Effector memory CD8-positive, alpha-beta T cell (primary cell): ENCODE results near the gene PSMF1.

Source experiments
- ATAC-seq: fragments of 150-1000 bp; cut with Tn5 transposase; replicated peaks from 2 replicates; pipeline ENCODE4 v1.10.0; 2021; ENCODE audit warnings: mild to moderate bottlenecking, moderate library complexity
- DNase-seq, 3 experiments: peaks; one replicate each; pipeline ENCODE4 v3.0.0; 2021
- H3K27ac Mint-ChIP-seq, 2 donors: one replicate each; pipeline ENCODE4 v1.8.0; 2022; ENCODE audit warnings: mild to moderate bottlenecking in 2 of 2, mixed read lengths in 2 of 2, moderate library complexity in 2 of 2
- H3K27me3 Mint-ChIP-seq, 2 donors: one replicate each; pipeline ENCODE4 v1.8.0; 2022; ENCODE audit warnings: mixed read lengths in 2 of 2
- H3K36me3 Mint-ChIP-seq: one replicate; pipeline ENCODE4 v1.8.0; 2022; ENCODE audit warnings: mild to moderate bottlenecking, moderate library complexity, mixed read lengths; ENCODE audit not compliant: insufficient read depth
- H3K4me1 Mint-ChIP-seq, 2 donors: one replicate each; pipeline ENCODE4 v1.8.0; 2022; ENCODE audit warnings: low read depth in 2 of 2, mixed read lengths in 2 of 2
- H3K4me3 Mint-ChIP-seq, 2 donors: one replicate each; pipeline ENCODE4 v1.8.0; 2022; ENCODE audit warnings: mild to moderate bottlenecking in 2 of 2, mixed read lengths in 2 of 2, moderate library complexity in 2 of 2
- H3K9me3 Mint-ChIP-seq, 2 donors: one replicate each; pipeline ENCODE4 v1.8.0; 2022; ENCODE audit warnings: mixed read lengths in 2 of 2

Gene PSMF1

DNA sequence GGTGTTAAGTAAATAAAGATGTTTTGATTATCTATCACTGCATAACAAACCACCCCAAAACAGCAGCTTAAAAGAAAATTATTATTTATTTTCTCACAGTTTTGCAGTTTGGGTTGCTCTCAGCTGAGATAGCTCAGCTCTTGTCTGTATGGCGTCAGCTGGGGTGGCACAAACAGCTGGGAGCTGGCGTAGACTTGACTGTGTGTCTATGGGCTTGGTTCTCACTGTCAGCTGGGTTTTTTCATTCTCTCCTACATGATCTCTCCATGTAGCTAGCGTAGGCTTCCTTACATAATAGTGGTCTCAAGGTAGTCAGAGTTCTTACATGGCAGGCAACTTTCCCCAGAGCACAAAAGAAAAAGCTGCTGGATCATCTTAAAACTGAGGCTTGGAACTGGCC lies 72.9 kb downstream of the PSMF1 start:
- Mint-ChIP-seq H3K27ac (no peak overlapping the region), H3K36me3 (no peaks in the 10 kb centered on the region), H3K4me3 (no peak overlapping the region), H3K9me3 (no peaks in the 10 kb centered on the region), H3K4me1 (no peaks in the 10 kb centered on the region), H3K27me3 (peaks cover under 1 to 15% of the 10 kb centered on the region in 2 donors)
- DNase-seq, result no peak
- no peak for ATAC-seq

- H3K9me3 Mint-ChIP-seq, result no peaks in the 10 kb centered on the region
- no peaks in the 10 kb centered on the region for H3K4me1 Mint-ChIP-seq
- H3K36me3 Mint-ChIP-seq, result no peaks in the 10 kb centered on the region
- peaks cover 0 to 5% of the 10 kb centered on the region in 2 donors for H3K27me3 Mint-ChIP-seq
- no peak overlapping the region for H3K27ac Mint-ChIP-seq
- no peak for ATAC-seq
- DNase-seq, result no peak
- no peak overlapping the region for H3K4me3 Mint-ChIP-seq
Observed at GRCh38 chr20:1195226-1195625, 76.8 kb downstream of the PSMF1 start.

DNA sequence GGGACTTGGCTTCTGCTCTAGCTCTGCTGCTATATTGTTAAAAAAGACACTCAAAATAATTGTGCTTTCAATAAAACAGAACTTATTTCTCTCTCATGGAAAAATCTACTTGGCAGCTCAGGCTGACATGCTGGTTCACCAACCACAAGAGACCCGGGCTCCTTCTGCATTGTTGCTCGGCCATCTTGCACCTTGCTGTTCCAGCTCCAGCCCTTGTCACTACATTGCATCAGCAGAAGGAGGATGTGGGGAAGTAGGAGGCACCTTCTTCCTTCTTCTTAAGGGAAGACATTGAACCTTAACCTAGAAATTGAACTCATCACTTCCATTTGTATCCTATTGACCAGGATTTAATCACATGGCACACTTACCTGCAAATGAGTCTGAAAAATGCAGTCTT lies 78.2 kb downstream of the PSMF1 start:
- Mint-ChIP-seq H3K27ac (no peak overlapping the region), H3K36me3 (no peaks in the 10 kb centered on the region), H3K4me1 (no peaks in the 10 kb centered on the region), H3K27me3 (no peaks in the 10 kb centered on the region), H3K9me3 (no peaks in the 10 kb centered on the region), H3K4me3 (no peak overlapping the region)
- ATAC-seq (no peak), DNase-seq (no peak)

- H3K4me1 Mint-ChIP-seq, result no peaks in the 10 kb centered on the region
- peaks cover 6 to 10% of the 10 kb centered on the region in 2 donors for H3K27me3 Mint-ChIP-seq
- H3K9me3 Mint-ChIP-seq, result no peaks in the 10 kb centered on the region
- no peak overlapping the region for H3K27ac Mint-ChIP-seq
- H3K4me3 Mint-ChIP-seq, result no peak overlapping the region
- DNase-seq, result no peak
- H3K36me3 Mint-ChIP-seq, result no peaks in the 10 kb centered on the region
- no peak for ATAC-seq
Observed at GRCh38 chr20:1197801-1198200, 79.4 kb downstream of the PSMF1 start.

- Mint-ChIP-seq H3K27ac (no peak overlapping the region), H3K27me3 (peaks cover 6 to 16% of the 10 kb centered on the region in 2 donors), H3K9me3 (no peaks in the 10 kb centered on the region), H3K4me3 (no peak overlapping the region), H3K36me3 (no peaks in the 10 kb centered on the region), H3K4me1 (no peaks in the 10 kb centered on the region)
- ATAC-seq, result no peak
- no peak for DNase-seq
Observed at GRCh38 chr20:1198751-1199150, 80.3 kb downstream of the PSMF1 start.

DNA sequence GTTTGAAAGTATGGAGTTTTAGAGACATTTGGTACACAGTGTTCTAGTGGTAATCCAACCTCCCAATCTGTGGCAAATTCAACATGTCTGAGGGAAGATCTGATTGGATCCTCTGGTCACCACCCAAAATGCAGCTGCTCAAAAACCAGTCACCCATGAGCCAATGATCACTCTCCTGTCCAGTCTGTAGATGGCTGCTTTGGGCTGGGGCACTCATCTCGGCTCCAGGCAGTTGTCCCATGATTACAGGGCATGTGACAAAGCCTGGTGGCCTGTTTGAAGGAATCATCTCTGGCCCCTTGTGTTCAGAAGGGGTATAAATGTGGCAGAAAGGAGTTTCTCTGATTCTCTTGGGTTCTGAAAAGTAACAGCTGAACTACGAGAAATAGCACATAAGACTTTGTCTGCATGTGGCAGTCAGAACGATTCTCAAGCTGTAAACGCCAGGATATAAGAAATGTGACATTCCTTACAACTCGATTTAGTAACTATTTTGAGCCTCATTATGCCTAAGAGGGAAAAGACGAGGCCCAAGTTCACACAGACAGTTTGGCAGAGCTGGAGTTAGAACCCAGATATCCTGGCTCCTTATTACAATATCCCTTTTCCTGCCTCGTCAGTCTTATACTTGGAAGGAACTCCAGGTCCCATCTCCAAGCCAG lies 80.9 kb downstream of the PSMF1 start:
- H3K36me3 Mint-ChIP-seq, result no peaks in the 10 kb centered on the region
- no peaks in the 10 kb centered on the region for H3K4me1 Mint-ChIP-seq
- H3K9me3 Mint-ChIP-seq, result no peaks in the 10 kb centered on the region
- DNase-seq (no peak), ATAC-seq (no peak)
- H3K27me3 Mint-ChIP-seq, result peaks cover 6 to 22% of the 10 kb centered on the region in 2 donors
- H3K27ac Mint-ChIP-seq, result no peak overlapping the region
- H3K4me3 Mint-ChIP-seq, result no peak overlapping the region

- H3K27me3 Mint-ChIP-seq, result peaks cover 6 to 25% of the 10 kb centered on the region in 2 donors
- H3K27ac Mint-ChIP-seq, result no peak overlapping the region
- no peaks in the 10 kb centered on the region for H3K9me3 Mint-ChIP-seq
Observed at GRCh38 chr20:1199964-1200363, 81.6 kb downstream of the PSMF1 start.

GRCh38 chr20:1202762-1203504 lies 84.5 kb downstream of the PSMF1 start, which contains the start of gene C20orf202:
C20orf202 (plus strand) TSS chr20:1203454; CDS start chr20:1203586, 132 bp downstream.
- ATAC-seq (no peak), DNase-seq (no peak)
- H3K27me3 Mint-ChIP-seq, result peaks cover 6 to 25% of the 10 kb centered on the region in 2 donors
- H3K4me3 Mint-ChIP-seq, result no peak within 1 kb of the TSS
- peaks cover 3% of the 10 kb centered on the region for H3K36me3 Mint-ChIP-seq
- no peaks in the 10 kb centered on the region for H3K9me3 Mint-ChIP-seq
- no peak within 1 kb of the TSS for H3K27ac Mint-ChIP-seq
- no peaks in the 10 kb centered on the region for H3K4me1 Mint-ChIP-seq

More at GRCh38 chr20:1199964-1200363, 81.6 kb downstream of the PSMF1 start:
- peaks cover under 1% of the 10 kb centered on the region for H3K36me3 Mint-ChIP-seq
- no peak overlapping the region for H3K4me3 Mint-ChIP-seq
- DNase-seq (no peak), ATAC-seq (no peak)
- no peaks in the 10 kb centered on the region for H3K4me1 Mint-ChIP-seq

DNA sequence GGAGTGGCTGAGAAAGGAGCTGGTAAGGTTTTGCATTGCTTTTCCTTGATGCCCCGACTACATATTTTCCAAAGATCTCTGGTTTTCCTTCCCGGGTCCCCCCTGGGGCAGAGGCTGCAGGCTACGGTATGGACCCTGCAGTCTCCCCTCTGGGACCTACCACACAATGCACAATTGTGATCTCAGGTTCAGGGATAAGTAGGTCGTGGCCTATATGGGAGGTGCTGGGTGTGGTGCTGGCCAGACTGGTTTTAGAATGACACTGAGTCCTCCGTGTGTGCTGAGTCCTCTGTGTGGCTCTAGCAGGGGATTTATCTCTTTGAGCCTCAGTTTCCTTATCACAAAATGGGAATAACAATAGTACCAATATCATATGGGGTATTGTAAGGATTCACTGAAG lies 85.2 kb downstream of the PSMF1 start:
- Mint-ChIP-seq H3K27ac (no peak overlapping the region), H3K36me3 (peaks cover 3% of the 10 kb centered on the region), H3K4me1 (no peaks in the 10 kb centered on the region), H3K9me3 (no peaks in the 10 kb centered on the region), H3K27me3 (peaks cover 6 to 25% of the 10 kb centered on the region in 2 donors), H3K4me3 (no peak overlapping the region)
- no peak for ATAC-seq
- no peak for DNase-seq

- Mint-ChIP-seq H3K27ac (no peak overlapping the region), H3K27me3 (peaks cover 6 to 26% of the 10 kb centered on the region in 2 donors), H3K9me3 (no peaks in the 10 kb centered on the region), H3K36me3 (peaks cover 3% of the 10 kb centered on the region), H3K4me1 (no peaks in the 10 kb centered on the region), H3K4me3 (no peak overlapping the region)
- DNase-seq (no peak), ATAC-seq (no peak)
Observed at GRCh38 chr20:1204113-1204512, 85.7 kb downstream of the PSMF1 start.

GRCh38 chr20:1204576-1204975 lies 86.2 kb downstream of the PSMF1 start:
- Mint-ChIP-seq H3K9me3 (no peaks in the 10 kb centered on the region), H3K4me3 (no peak overlapping the region), H3K27ac (no peak overlapping the region), H3K36me3 (peaks cover 3% of the 10 kb centered on the region), H3K27me3 (peaks cover 6 to 30% of the 10 kb centered on the region in 2 donors), H3K4me1 (no peaks in the 10 kb centered on the region)
- DNase-seq, result no peak
- no peak for ATAC-seq

DNA sequence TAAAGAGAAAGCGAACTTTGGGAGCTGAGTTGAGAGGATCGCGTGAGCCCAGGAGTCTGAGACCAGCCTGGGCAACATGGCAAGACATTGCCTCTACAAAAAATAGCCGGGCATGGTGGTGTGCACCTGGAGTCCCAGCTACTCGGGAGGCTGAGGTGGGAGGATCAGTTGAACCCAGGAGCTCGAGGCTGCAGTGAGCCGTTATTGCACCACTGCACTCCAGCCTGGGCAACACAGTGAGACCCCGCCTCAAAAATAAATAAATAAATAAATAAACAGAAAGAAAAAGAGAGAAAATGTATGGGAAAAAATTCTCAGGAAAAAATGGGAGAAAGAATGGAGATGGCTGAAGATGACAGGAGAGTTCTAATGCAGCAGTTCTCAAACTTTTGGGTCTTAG lies 87.4 kb downstream of the PSMF1 start:
- no peaks in the 10 kb centered on the region for H3K4me1 Mint-ChIP-seq
- peaks cover 3% of the 10 kb centered on the region for H3K36me3 Mint-ChIP-seq
- peaks cover 12 to 38% of the 10 kb centered on the region in 2 donors for H3K27me3 Mint-ChIP-seq
- ATAC-seq, result no peak
- H3K27ac Mint-ChIP-seq, result no peak overlapping the region
- H3K9me3 Mint-ChIP-seq, result no peaks in the 10 kb centered on the region
- H3K4me3 Mint-ChIP-seq, result no peak overlapping the region
- DNase-seq, result no peak

DNA sequence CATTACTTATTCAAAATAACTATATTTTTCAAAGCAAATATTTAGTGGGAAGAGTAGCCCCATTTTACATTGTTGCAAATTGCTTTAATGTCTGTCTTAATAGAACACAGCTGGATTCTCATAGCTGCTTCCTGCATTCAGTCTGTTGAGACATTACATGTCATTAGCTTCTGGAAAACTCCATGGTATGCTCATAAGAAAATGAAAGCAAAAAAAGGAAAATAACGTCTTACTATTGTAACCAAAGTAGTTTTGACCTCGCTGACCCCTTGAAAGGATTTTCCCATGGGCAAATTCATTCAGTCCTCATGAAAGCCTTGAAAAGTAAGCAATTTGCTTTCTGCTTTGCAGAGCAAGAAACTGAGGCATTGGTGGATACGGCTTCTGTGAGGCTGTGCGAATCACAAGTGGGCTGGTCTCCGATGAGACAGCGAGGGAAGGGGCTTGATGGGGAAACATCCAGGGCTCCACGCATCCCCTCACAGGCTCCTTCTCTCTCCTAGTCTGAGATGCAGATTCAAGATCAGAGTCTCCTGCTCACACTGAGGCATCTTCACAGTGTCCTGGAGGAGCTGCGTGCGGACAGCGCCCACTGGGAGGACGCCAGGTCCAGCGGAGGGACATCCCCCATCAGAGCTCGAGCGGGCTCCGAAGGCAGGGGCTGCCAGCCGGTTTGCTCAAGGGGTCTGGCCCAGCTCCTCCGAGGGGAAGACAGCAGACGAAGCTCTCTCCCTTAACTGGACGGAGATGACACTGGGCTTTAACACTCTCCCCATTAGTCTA lies 88.2 kb downstream of the PSMF1 start:
- peaks cover 14 to 46% of the 10 kb centered on the region in 2 donors for H3K27me3 Mint-ChIP-seq
- no peak overlapping the region for H3K4me3 Mint-ChIP-seq
- H3K9me3 Mint-ChIP-seq, result no peaks in the 10 kb centered on the region
- peaks cover 3% of the 10 kb centered on the region for H3K36me3 Mint-ChIP-seq
- H3K4me1 Mint-ChIP-seq, result no peaks in the 10 kb centered on the region
- no peak overlapping the region for H3K27ac Mint-ChIP-seq
- no peak for ATAC-seq
- no peak for DNase-seq
